GM10847 (cell line): ENCODE measurements around the gene MRPS12.

Experiments
- POLR2A ChIP-seq: IDR thresholded peaks from 2 replicates; pipeline ENCODE4 v1.6.1; 2011; ENCODE audit not compliant: insufficient read length; ENCODE audit errors: extremely low read depth

Gene MRPS12

GRCh38 chr19:38944981-38945506 is 14.3 kb downstream of the MRPS12 start:
- no peak for TF ChIP-seq POLR2A

GRCh38 chr19:38945562-38946228 is 15.0 kb downstream of the MRPS12 start:
- no peak for TF ChIP-seq POLR2A

GRCh38 chr19:38946229-38947010 is 15.7 kb downstream of the MRPS12 start:
- no peak for TF ChIP-seq POLR2A

GRCh38 chr19:38949580-38950367 is 19.0 kb downstream of the MRPS12 start:
- no peak for TF ChIP-seq POLR2A

DNA sequence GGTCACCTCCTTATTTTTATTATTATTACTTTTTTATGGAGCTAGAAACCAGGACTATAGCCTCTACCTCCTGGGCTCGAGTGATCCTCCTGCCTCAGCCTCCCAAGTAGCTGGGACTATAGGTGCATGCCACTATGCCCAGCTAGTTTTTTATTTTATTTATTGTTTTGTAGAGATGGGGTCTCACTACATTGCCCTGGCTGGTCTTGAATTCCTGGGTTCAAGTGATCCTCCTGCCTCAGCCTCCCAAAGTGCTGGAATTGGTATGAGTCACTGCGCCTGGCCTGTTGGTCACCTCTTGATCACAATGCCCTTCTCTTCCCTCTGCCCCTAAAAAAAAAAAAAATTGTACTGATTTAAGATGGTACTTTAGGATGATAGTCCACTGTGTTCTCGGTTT is 20.4 kb downstream of the MRPS12 start:
- TF ChIP-seq POLR2A: no peak

DNA sequence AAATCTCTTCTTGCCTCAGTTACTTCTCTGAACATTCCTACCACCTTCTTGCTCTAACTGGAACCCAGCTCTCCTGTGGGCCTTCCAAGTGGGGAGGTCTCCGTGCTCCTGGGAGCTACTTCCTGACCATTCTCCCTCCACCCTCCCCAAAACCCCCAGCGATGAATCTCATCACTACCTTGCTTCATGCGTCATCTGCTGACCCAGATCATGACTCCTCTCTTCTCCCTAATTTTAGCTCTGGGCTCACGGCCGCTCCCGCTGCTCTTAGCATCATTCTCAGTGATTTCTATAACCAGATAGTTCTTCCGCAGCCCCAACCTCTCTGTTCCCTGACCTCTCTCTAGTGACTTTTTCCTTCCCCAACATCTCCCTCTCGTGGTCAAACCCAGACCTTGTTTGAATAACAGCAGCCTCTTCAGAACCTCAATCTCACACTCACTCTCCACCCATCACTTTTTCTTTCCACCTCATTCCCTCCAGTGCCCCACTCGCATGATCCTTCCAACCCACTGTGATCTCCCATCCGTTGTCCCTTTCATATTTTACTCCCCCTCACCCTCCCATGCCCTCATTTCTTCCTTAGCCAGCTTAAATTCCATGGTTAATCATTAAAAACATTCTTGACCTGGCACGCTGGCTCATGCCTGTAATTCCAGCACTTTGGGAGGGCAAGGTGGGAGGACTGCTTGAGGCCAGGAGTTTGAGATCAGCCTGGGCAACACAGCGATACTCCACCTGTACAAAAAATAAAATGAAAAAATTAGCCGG is 21.8 kb downstream of the MRPS12 start:
- no peak for TF ChIP-seq POLR2A

DNA sequence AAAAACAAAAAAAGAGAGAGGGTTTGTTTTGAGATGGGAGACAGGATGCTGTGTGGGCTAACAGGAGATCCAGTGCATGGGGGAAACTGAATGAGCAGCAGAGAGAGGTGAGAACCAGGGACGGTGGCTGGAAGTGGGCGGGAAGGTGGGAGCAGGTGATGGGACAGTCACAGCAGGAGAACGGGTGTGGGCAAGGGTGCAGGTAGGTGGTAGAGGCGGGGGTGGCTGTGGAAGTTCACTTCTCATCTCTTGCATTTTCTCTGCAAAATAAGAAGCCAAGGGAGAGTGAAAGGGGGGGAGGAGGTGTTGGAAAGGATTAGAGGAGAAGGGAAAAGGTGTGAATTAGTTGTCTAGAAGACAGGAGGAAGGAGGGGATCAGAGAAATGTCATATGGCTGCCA is 22.9 kb downstream of the MRPS12 start:
- no peak for TF ChIP-seq POLR2A

DNA sequence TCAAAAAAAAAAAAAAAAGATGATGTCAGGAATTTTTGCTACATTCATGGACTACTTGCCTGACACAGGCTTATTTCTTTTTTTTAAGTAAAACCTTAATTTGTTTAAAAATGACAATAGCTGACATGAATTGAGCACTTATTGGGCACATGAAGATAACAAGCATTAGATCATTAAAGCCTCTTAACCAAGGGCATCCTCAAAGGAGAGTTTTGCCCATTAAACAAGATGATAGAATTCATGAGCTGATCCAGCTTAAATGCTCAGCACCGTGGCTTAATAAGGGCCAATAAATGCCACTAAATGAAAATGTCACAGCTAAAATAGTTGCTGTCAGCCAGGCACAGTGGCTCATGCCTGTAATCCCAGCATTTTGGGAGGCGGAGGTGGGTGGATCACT is 25.5 kb downstream of the MRPS12 start:
- TF ChIP-seq POLR2A: no peak

GRCh38 chr19:38958301-38958700 is 27.6 kb downstream of the MRPS12 start:
- TF ChIP-seq POLR2A: no peak

- TF ChIP-seq POLR2A: no peak
Measured at GRCh38 chr19:38959618-38960017, 28.9 kb downstream of the MRPS12 start.

- TF ChIP-seq POLR2A: no peak
Measured at GRCh38 chr19:38964738-38965137, 34.0 kb downstream of the MRPS12 start.

DNA sequence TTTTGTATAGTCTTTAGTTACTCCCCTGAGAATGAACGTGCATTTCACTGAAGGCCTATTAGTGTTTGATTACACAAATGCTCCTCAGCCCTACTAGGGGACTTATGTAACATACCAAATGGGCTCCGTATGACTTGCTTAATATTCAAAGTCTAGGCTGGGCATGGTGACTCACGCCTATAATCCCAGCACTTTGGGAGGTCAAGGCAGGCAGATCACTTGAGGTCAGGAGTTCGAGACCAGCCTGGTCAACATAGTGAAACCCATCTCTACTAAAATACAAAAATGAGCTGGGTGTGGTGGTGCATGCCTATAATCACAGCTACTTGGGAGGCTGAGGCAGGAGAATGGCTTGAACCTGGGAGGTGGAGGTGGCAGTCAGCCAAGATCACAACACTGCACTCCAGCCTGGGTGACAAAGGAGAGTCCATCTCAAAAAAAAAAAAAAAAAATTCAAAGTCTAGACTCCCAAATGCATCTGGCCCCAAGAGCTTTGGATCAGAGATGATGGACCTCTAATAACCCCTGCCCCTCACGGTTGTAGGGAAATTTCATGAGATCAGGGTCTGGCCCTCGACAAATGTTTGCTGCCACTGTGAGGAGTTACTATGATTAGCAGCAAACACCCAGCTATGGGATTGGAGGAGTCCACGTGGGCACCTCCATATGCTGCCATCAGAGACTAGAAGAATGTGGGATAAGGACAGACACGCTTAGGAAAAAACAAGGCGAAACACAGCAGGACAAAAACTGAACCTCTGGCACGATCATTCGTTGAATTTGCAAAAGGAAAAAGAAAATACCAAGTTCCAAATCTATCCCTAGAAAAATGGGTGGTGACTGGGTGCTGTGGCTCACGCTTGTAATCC is 40.2 kb downstream of the MRPS12 start:
- TF ChIP-seq POLR2A: no peak

GRCh38 chr19:38971672-38972071 is 40.9 kb downstream of the MRPS12 start:
- TF ChIP-seq POLR2A: no peak

DNA sequence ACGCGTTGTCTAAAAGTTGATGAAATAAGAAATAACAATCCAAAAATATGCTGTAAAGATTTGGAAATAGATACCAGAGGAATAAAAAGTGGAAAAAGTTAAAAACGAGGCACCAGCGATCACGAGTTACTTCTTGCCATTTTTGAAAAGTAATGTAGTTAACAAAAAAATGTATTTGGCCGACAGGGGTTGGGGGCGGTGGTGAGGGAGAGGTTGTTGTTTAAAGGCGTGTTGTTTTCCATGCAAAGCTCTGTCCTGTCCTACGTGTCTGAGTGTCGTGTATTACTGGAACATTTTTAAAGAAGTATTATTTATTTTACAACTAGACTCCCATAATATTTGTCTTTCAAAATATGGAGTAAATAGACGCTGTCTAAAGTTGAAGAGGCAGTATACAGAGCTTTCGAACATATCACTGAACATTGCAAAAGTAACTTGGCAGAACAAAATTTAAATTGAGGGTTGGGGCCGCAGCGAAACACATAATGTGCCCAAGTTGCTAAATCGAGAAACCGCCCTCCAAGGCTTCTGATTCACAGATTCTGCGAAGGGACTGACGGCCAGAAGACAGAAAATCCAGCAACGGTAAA is 44.0 kb downstream of the MRPS12 start:
- TF ChIP-seq POLR2A: no peak
